HG03558 (cell line): ENCODE results near the gene DCAF8.
"Not testable (repeated sequence)": the region's sequence is repeated elsewhere in the genome, so short reads cannot be mapped to it uniquely, and the experiment has no call there.

Source experiments
- ATAC-seq: cut with Tn5 transposase; IDR thresholded peaks from one replicate; pipeline ENCODE4 v1.9.1; 2021; ENCODE audit warnings: moderate number of reproducible peaks; ENCODE audit not compliant: unreplicated experiment; ENCODE audit errors: extremely low read depth

Gene DCAF8

DNA sequence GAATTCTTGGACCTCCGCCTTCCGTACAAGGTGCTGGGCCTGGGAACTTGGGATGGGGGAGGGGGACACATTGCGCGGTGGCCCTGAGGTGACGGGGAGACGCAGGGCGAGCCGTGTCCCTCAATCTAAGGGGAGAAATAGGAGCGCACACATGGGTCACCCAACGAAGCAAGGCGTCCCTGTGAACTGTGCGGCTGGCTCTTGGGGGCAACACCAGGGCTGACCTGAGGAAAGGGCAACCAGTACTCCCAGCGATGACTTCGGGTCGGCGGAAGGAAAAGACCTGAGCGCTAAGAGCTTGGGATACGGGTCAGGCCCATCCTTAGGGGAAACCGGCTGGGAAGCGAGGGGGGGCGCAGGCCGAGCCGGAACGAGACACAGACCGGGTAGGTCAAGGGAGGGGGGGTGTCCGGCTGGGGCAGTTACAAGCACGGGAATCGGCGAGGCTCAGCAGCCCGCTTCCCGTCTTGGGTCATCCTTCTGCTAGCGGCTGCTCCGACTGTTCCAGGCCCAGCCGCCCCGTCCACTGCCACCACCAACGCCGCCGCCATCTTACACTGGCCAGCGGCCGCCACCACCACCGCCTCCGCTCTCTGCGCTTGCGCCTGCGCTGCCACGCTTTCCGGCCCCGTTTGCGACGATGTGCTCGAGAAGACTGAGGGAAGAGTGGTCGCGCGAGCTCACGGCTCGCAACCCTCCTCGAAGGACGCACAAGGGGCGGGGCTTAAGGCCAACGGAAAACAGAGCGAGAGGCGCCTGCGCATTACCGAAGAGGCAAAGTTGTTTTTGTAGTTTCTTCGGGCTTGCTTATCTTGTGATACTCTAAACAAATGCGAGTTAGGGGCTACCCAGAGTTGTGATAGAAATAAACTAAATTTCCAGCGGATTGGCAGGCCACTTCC is at the start of gene DCAF8:
Gene DCAF8, minus strand, starts transcription at position 657 of the 902 bp plus-strand sequence. CDS start 18,541 bp downstream, outside the sequence.
- ATAC-seq = peak; percentile 62

DNA sequence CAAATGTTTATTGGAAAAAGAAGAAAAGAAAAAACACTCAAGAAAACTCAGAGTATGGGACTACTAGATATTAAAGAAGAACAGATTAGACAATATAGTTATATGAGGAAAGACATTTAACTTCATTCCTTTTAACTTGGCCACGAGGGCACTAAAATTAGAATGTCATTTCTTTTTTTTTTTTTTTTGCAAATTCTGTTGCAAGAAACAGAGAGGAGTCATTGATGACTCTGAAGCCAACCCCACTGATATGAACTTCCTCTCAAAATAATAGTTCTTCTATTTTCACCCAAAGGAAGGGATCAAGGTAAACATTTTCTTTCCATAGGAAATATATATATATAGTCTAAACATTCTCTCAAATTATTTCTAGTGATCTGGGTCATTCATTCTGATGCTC is 47.2 kb upstream of the DCAF8 start:
- ATAC-seq = no peak

DNA sequence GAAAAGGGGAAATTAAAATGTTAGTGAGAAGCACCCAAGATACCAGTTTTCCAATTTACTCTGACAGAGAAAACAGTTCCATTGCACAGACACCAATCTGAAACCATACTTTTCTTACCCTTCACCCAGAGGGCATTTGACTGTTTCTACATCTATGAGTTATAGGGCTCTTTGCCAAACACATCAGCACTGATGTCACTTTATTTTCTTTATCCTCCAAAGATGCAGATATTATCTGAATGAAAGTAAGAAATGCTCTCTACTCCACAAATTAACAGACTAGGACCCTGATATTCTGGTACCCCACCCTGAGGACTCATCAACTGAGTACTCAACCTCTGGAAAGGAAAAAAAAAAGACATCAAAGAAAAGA is 46.8 kb upstream of the DCAF8 start:
- ATAC-seq = no peak

DNA sequence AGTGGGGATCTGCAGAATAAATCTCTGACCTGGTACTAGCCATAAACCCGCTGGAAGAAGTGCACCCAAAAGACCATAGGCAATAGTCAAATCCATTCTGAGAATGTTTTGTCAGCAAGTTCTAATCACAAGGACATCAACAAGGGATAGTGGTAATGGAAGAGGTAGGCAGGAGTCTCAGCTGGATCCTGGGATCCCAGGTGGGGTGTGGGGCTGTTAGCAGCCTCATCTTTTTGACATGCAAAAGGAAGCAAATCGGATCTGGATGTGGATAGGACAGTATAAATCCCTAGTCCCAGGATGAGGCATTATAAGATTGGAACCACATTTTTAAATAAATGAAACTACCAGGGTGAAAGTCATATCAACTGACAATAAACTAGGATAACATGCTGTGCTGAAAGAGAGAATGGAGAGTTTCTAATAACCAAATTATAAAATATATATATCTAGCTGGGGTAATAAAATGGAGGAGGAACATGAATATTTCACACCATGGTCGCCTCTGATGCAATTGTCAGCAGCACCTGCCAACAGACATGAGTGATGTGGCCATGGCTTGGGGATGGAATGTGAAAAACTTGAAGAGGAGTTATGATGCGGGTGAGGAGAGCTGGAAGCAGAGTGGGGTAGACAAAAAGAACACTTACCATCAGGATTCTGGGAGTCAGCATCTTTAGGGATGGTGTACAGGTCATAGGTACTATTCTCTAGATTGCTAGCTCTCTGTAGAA is 46.3 kb upstream of the DCAF8 start:
- ATAC-seq = no peak

DNA sequence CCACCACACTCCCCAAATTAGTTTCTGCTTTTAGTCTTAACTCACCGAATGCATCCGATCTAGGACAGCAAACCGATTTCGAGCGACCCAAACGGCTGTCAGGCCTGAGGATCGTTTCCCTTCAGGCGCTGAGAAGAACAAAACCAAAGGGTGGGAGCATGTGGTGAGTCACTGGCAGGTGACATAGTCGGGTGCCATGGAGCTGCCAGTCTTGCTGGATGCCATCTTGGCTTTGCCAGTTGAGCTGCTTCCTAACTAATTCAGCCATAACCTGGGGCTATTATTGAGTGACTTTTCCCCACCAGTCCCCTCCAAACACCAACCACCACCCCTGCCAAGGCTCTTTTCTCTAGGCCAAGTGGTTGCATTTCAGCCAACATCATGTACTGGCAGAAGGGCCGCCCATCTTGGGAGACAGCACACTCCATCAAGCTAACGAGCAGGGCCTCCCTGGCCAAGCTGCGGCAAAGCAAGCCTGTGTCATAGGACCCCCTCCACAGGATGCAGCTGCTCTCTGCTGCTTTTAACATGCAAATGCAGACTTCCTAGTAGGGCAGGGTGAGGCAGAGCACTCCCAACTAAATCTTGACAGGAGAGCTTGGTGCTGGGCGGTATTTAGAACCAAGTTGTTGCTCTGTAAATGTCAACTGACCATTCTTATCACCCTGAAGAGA is 44.9 kb upstream of the DCAF8 start:
- ATAC-seq = no peak

DNA sequence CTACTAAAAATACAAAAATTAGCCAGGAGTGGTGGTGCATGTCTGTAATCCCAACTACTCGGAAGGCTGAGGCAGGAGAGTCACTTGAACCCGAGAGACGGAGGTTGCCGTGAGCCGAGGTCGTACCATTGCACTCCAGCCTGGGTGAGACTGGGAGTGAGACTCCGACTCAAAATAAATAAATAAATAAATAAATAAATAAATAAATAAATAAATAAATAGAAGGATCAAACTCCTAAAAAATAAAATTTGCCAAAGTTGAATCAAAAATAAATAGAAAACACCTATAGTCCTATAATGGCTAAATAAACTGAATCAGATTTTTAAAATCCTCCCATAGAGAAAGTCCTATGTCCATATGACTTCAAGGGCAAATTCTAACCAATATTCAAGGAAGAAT is 37.8 kb upstream of the DCAF8 start:
- ATAC-seq = no peak

DNA sequence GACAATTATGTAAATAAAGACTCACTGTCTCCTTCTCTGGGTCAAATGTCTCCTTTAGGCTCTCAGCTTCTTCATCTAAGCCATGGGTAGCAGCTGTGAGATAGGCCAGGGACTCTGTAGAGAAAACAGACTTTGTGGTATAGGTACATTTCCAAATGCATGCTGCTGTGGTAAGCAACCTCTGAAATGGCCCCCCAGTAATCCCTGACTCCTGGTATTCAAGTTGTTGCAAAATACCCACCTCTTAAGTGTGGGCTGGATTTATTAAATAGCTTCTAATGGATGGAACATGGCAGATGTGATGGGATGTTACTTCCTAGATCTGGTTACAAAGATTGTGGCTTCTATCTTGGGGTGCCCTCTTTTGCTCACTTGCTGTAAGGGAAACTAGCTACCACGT is 33.7 kb upstream of the DCAF8 start:
- no peak for ATAC-seq

DNA sequence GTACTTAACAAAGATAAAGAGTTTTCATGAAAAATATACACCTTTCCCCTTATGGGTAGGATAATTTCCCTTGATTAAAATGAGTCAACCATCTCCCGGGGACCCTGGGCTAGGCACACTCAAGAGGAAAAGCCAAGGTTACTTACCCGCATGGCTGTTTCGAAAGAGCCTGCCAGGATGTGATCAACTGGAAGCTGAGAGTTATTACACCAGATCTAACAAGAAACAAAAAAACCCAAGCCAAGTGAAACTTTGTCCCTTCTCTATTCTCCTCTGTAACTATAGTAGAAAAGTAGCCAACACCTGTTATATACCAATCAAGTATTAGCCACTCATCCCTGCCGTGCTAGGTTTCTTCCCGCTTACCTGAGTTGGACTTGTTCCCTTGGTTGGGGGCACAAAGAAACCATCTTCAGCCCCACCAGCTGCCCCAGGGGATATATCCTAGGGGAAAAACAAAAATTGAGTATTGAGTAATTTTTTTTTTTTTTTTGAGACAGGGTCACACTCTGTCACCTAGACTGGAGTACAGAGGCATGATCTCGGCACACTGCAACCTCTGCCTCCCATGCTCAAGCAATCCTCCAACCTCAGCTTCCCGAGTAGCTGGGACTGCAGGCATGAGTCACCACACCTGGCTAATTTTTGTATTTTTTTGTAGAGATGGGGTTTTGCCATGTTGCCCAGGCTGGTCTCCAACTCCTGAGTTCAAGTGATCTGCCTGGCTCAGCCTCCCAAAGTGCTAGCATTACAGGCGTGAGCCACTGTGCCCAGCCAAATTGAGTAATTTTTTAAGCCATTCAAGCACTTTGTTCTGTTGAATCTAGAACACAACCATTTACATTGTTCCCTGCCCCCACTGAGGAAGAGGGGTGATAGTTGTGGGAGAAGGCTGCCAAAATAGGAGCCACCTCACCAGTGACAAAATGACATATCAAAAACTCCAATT is 30.9 kb upstream of the DCAF8 start:
- ATAC-seq = no peak

DNA sequence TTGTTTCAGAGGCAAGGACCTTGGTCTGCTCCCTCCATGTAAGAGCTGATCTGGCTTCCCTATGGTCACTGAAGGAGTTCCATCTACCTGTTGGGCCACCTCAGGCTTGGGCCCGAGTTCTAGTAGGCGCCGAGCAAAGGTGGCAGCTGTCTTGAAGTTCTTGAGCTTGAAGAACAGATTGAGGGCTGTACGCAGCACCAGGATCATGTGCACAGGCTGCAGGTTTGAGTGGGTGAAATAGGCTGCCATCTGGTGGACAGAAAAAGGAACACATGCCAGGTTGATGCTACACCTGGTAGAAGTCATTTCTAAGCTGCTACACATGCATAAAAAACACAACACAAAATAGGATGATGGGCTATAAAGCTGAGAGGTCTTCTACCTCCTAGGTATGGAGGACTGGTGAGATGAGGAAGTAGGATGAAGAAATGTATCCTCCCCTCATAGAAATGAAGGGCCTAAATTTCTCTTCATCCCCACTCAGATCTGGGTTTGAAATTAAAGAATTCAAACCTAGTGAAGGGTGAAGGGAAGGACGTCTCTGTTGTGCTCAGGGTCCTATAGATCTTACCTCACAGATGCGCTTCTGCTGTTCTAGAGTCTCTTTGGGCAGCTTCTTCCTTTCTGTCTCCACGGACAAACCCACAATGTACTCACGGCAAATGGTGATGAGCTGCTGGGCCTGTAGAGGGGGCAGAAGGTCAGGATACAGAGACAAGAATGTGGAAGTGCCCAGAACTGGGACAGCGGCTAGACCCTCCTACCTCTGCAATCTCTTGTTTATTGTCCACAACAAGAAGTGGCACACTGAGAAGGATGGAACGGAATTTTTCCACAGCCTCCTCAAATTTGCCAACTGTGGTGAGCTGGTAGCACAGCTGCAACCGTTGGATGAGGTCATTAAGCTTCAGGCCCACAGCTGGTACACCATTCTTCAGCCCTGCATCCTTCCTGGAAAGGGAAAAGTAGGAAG is 29.2 kb upstream of the DCAF8 start:
- no peak for ATAC-seq

DNA sequence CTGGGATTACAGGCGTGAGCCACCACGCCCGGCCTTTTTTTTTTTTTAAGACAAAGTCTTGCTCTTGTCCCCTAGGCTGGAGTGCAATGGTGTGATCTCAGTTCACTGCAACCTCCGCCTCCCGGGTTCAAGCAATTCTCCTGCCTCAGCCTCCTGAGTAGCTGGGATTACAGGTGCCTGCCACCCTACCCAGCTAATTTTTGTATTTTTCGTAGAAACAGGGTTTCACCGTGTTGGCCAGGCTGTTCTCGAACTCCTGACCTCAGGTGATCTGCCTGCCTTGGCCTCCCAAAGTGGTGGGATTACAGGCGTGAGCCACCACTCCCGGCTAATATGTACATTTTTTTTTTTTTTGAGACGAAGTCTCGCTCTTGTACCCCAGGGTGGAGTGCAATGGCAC is 25.4 kb upstream of the DCAF8 start:
- not testable (repeated sequence) for ATAC-seq

DNA sequence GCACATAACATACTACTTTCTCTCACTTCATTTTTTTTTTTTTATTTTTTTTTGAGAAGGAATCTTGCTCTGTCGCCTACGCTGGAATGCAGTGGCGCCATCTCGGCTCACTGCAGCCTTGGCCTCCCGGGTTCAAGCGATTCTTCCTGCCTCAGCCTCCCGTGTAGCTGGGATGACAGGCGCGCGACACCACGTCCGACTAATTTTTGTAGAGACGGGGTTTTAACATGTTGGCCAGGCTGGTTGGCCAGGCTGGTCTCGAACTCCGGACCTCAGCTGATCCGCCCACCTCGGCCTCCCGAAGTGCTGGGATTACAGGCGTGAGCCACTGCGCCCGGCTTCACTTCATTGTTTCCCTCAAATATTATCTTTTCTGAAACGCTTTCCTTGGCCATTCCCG is 23.2 kb upstream of the DCAF8 start:
- ATAC-seq = no peak

DNA sequence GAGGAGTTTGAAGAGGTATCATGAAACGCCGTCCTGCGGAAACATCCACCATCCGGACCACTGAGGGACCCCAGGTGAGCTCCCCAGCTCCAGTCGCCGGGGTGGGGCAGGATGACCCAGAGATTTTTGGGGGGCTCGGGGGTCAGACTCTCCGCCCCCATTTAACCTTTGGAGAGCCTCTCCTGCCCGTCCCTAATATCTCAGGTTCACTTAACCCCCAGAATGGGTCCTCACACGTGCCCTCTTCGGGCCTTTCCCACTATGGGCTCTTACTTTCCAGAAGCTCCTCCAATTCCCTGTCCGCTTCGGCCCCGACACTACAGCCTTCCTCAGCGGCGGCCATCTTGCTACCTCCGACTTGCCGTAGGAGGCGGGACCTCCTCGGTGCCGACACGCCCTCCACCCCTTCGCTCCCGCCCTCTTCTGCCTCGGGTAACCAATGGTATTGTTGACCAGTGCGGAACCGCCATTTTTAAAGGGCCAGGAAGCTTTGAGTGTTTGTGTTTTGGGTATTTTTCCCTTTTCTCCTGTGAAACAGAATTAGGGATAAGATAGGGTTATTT is 22.5 kb upstream of the DCAF8 start, which contains the start of gene PEX19:
Gene PEX19, minus strand, starts transcription at position 352 of the 563 bp plus-strand sequence. Its CDS starts 9 bp downstream, at position 343.
- peak; percentile 87 for ATAC-seq

DNA sequence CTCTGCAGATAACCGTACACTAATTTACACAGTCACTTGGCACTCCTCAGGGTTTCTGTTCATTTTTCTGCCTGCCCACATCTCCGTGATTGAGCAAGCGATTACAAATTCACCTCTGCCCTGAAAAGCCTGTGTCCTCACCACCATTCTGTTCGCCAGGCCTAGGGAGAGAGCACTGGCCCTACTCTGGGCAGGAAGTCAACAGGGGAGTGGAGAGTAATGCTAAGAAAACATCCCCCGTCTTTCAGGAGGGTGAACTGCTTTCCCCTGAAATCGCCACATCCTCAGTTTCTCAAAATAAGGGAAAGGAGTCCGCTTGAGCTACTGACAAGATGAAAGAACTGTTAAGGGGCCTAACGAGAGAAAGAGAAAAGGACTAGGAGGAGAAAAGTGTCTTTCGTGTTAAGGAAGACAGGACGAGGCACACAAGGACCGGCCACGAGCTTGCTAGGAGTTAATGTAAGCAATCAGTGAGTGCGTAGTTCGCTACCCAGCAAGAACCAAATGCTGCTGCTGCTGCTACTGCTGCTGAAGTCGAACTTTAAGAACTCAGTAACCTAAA is 22.0 kb upstream of the DCAF8 start:
- no peak for ATAC-seq

DNA sequence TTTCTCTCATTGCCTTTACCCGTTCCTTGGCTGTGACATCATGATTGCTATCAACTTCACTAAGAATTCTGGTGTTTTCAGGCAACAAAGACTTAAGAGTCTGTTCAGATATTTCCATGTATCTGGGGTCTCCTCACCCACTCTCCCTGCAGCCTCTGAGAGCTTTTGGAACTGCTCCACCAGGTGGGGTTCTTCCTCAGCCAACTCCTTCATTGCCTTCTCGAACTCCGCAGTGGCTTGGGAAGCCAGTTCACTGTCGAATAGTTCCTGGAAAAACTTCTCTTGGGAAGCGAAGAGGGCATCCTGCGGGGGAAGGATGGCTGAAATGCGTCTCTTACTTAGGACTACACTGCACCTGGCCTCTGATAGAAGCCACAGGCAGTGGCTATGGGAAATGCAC is 20.5 kb upstream of the DCAF8 start:
- no peak for ATAC-seq

DNA sequence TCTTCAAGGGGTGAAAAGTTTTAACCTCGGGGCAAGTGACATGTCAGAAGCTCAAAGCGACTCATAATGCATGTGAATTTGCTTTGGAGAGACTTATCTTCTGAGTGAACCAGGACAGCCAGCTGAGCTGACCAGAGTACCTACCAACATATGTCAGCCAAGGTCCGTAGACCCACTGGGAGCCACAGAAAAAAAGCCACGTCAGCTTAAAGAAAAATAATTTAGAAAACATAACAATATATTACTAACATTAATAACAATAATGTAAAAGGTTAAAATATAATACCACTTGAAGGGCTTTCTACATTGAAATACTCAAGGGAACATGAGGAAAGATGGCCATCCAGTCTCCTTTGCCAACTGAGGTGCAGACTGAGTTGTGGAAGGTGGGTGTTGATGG is 15.6 kb upstream of the DCAF8 start:
- no peak for ATAC-seq

DNA sequence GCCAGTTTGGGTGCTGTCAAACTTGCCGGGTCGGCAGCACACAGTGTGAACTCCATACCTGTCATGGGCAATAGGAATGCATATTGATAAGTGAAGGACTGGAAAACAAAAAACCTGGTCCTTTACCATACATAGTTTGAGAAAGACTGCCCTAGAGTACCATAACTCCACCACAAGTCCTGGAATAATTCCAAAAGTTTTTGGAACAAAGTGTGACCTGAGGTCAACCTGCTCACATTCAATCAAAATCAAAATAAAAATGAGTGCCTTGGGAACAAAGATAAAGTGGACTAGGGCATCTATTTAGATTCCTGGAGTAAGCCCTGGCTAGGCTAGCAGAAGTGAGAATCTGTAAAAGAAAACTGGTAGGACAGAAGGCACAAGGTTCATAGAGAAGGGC is 15.0 kb upstream of the DCAF8 start:
- no peak for ATAC-seq

DNA sequence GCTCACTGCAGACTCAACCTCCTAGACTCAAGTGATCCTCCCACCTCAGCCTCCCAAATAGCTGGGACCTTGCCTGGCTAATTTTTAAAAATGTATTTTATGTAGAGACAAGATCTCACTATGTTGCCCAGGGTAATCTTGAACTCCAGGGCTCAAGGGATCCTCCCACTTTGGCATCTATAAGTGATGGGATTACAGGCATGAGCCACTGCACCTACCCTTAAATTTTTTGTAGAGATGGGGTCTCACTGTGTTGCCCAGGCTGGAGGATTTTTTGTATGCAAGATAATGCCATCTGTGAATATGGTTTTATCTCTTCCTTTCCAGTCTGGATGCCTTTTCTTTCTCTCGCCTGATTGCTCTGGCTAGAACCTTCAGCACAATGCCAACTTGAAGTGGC is 8.7 kb upstream of the DCAF8 start:
- no peak for ATAC-seq
